HG03175 (cell line): ENCODE data around the gene ZNF69.
"Not testable (repeated sequence)": the region's sequence is repeated elsewhere in the genome, so short reads cannot be mapped to it uniquely, and the experiment has no call there.

ENCODE experiments used
- ATAC-seq: cut with Tn5 transposase; IDR thresholded peaks from one replicate; pipeline ENCODE4 v1.9.1; 2021; ENCODE audit warnings: mild to moderate bottlenecking, moderate library complexity; ENCODE audit not compliant: unreplicated experiment

Gene ZNF69

GRCh38 chr19:11949614-11950080 lies 62.1 kb downstream of the ZNF69 start:
- not testable (repeated sequence) for ATAC-seq

- ATAC-seq, result no peak
These were observed 62.7 kb downstream of the ZNF69 start for GRCh38 chr19:11950312-11950711.
